DND-41 (cell line): Measurements from ENCODE around the gene PLD3.

Experiments used
- ATAC-seq: fragments of 200-7000 bp; cut with Tn5 transposase; 3 replicates; pipeline ENCODE4 v1.9.1; 2021; ENCODE audit warnings: low read depth; ENCODE audit not compliant: insufficient read depth
- DNase-seq: peaks from one replicate; pipeline ENCODE4 v3.0.0-alpha.2; 2020
- H2AFZ ChIP-seq: 2 replicates; pipeline ENCODE4 v1.6.0; 2012; ENCODE audit warnings: low read depth, low read length
- H3K27ac ChIP-seq: 2 replicates; pipeline ENCODE4 v1.5.1; 2012; ENCODE audit warnings: low read length, inconsistent platforms
- H3K27me3 ChIP-seq: fragments of 200-600 bp; sonication (generic); 2 replicates; pipeline ENCODE4 v1.6.0; 2012; ENCODE audit warnings: low read length, mild to moderate bottlenecking, inconsistent platforms; ENCODE audit not compliant: insufficient read depth, poor library complexity
- H3K36me3 ChIP-seq: 2 replicates; pipeline ENCODE4 v1.5.1; 2012; ENCODE audit warnings: low read length, inconsistent platforms; ENCODE audit not compliant: insufficient read depth
- H3K4me1 ChIP-seq: 2 replicates; pipeline ENCODE4 v1.5.1; 2012; ENCODE audit warnings: mild to moderate bottlenecking, low read length; ENCODE audit not compliant: insufficient read depth
- H3K4me2 ChIP-seq: 2 replicates; pipeline ENCODE4 v1.6.0; 2012; ENCODE audit warnings: mild to moderate bottlenecking, moderate library complexity, low read length, inconsistent platforms; ENCODE audit not compliant: insufficient read depth
- H3K4me3 ChIP-seq, 2 experiments: fragments of 200-600 bp in 1 of 2; shearing (Covaris generic) in 1 of 2; 2 replicates each; pipeline ENCODE4 v1.5.1; 2012 to 2016; ENCODE audit warnings: inconsistent platforms in 2 of 2, low read length in 2 of 2, mild to moderate bottlenecking in 2 of 2, low read depth in 1 of 2, moderate library complexity in 1 of 2
- H3K79me2 ChIP-seq: 2 replicates; pipeline ENCODE4 v1.6.0; 2012; ENCODE audit warnings: low read length, inconsistent platforms; ENCODE audit not compliant: insufficient read depth
- H3K9ac ChIP-seq: 2 replicates; pipeline ENCODE4 v1.6.0; 2012; ENCODE audit warnings: low read depth, mild to moderate bottlenecking, inconsistent platforms, low read length, moderate library complexity
- H3K9me3 ChIP-seq: 2 replicates; pipeline ENCODE4 v1.5.1; 2012; ENCODE audit warnings: low read length, moderate library complexity, mild to moderate bottlenecking, inconsistent platforms; ENCODE audit not compliant: insufficient read depth, severe bottlenecking
- H4K20me1 ChIP-seq: 2 replicates; pipeline ENCODE4 v1.6.0; 2012; ENCODE audit warnings: low read length; ENCODE audit not compliant: insufficient read depth
- EZH2 ChIP-seq: IDR thresholded peaks from 3 replicates; pipeline ENCODE4 v1.6.1; 2012; ENCODE audit warnings: borderline replicate concordance, low read depth, mild to moderate bottlenecking, moderate library complexity, low read length, inconsistent platforms; ENCODE audit not compliant: severe bottlenecking
- TF ChIP-seq, protein P1 (sequence below): IDR thresholded peaks from 2 replicates; pipeline ENCODE4 v1.5.1; 2012; ENCODE audit warnings: borderline replicate concordance, low read length, moderate library complexity, mild to moderate bottlenecking; ENCODE audit not compliant: poor library complexity, severe bottlenecking; ENCODE audit errors: extremely low read depth

Gene PLD3

DNA sequence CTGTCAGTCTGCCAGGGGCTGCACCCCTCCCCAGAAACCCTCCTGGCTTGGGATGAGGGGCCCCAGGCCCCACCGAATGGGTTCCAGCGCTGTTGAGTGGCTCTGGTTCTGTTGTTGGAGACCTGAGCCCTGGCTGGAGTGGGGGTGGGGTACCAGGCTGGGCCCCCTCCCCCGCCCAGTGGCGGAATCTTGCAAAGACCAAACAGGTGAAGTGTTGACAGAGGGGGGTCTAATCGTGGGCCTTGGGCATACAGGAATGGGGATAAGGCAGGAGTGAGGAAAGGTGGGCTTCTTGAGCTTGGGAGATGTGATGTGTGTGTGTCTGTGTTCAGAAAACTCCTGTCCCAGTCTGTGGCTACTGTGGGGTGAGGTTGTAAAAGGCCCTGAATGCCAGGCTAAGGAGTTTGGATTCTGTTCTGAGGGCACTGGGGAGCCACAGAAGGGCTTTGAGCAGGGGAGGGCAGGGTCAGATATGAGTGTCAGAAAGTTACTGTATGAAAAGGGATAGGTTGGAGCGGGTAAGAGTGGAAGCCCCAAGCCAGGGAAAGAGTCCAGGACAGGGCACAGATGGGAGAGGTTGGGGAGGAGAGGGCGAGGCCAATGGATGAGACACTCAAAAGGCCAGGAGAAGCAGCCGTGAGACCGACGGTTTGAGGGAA, 41.7 kb downstream of the PLD3 start, which contains the start of gene HIPK4:
Gene HIPK4 (minus strand): TSS at position 98 of the 659 bp plus-strand sequence. CDS start 279 bp downstream, outside the sequence.
- Histone ChIP-seq H3K79me2 (no peaks in the 10 kb centered on the region), H3K9me3 (no peaks in the 10 kb centered on the region), H3K27me3 (no peaks in the 10 kb centered on the region), H4K20me1 (no peaks in the 10 kb centered on the region), H3K4me2 (no peak within 1 kb of the TSS), H3K9ac (no peak within 1 kb of the TSS), H3K36me3 (no peaks in the 10 kb centered on the region), H3K4me3 (no peak within 1 kb of the TSS), H2AFZ (no peak within 1 kb of the TSS), H3K4me1 (no peaks in the 10 kb centered on the region), H3K27ac (no peak within 1 kb of the TSS)
- ATAC-seq (no peak), DNase-seq (no peak)
- no peak for TF ChIP-seq EZH2
- TF ChIP-seq, protein P1, sequence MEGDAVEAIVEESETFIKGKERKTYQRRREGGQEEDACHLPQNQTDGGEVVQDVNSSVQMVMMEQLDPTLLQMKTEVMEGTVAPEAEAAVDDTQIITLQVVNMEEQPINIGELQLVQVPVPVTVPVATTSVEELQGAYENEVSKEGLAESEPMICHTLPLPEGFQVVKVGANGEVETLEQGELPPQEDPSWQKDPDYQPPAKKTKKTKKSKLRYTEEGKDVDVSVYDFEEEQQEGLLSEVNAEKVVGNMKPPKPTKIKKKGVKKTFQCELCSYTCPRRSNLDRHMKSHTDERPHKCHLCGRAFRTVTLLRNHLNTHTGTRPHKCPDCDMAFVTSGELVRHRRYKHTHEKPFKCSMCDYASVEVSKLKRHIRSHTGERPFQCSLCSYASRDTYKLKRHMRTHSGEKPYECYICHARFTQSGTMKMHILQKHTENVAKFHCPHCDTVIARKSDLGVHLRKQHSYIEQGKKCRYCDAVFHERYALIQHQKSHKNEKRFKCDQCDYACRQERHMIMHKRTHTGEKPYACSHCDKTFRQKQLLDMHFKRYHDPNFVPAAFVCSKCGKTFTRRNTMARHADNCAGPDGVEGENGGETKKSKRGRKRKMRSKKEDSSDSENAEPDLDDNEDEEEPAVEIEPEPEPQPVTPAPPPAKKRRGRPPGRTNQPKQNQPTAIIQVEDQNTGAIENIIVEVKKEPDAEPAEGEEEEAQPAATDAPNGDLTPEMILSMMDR = no peak

DNA sequence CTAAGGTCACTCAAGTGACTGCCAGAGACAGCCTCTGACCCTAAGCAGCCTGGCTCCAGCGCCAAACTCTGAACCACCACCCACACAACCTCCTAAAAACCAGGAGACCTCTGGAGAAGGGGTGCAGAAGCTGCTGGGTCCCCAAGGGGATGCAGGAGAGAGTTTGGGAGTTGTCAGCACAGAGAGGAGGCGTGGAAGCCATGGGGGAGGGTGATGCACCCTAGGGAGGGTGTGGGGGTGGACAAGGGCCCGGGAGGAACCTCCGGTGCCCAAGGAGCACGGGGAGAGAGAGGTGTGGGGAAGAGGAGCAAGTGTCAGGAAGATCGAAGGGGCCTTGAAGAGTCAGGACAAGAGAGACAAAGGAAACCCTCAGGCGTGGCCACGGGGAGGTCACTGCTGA, 43.6 kb downstream of the PLD3 start:
- Histone ChIP-seq H3K4me2 (no peak overlapping the region), H3K36me3 (no peaks in the 10 kb centered on the region)
- ATAC-seq = no peak

DNA sequence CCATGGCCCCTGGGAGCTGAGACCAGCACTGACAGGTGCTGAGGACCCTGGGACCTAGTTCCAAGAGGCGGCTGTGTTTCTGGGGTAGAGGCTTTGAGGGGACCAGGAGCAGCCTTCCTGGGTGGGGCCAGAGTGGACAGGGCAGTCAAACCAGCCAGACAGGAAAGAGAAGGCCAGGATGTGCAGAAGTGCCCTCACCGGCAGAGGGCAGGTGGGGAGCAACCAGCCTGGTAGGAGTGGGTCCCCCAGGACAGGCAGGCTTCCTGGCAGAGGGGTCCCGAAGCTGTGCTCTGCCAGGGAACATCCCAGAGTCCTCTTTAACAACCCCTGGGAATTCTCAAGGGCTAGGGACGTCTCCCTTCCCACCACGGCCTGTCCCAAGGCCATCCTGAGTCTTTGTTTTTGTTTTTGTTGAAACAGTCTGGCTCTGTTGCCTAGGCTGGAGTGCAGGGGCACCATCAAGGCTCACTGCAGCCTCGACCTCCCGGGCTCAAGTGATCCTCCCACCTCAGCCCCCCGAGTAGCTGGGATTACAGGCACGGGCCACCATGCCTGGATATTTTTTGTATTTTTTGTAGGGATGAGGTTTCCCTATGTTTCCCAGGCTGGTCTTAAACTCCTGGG, 44.5 kb downstream of the PLD3 start:
- Histone ChIP-seq H3K9me3 (no peaks in the 10 kb centered on the region), H4K20me1 (no peaks in the 10 kb centered on the region), H2AFZ (no peak overlapping the region), H3K27me3 (no peaks in the 10 kb centered on the region), H3K4me2 (no peak overlapping the region), H3K4me1 (no peaks in the 10 kb centered on the region), H3K4me3 (no peak overlapping the region), H3K36me3 (no peaks in the 10 kb centered on the region), H3K79me2 (no peaks in the 10 kb centered on the region), H3K27ac (no peak overlapping the region), H3K9ac (no peak overlapping the region)
- no peak for ATAC-seq
- TF ChIP-seq, protein P1 = peak; percentile 10
- TF ChIP-seq EZH2 = no peak
- DNase-seq = no peak

More for the DNA sequence above, 43.6 kb downstream of the PLD3 start:
- no peaks in the 10 kb centered on the region for H3K4me1 ChIP-seq
- no peaks in the 10 kb centered on the region for H3K27me3 ChIP-seq
- no peak overlapping the region for H3K9ac ChIP-seq
- H3K9me3 ChIP-seq = no peaks in the 10 kb centered on the region
- no peak overlapping the region for H2AFZ ChIP-seq
- no peak for DNase-seq
- no peaks in the 10 kb centered on the region for H4K20me1 ChIP-seq
- TF ChIP-seq EZH2 = no peak
- TF ChIP-seq, protein P1 = no peak
- no peaks in the 10 kb centered on the region for H3K79me2 ChIP-seq
- no peak overlapping the region for H3K4me3 ChIP-seq
- no peak overlapping the region for H3K27ac ChIP-seq
